Measurements from ENCODE around the gene CDHR2. TPM values are rescaled to one million over a fixed set of nuclear protein-coding genes. Genes with fewer than 3 reads are reported as not detected.

Gene CDHR2
- total and polyA plus RNA-seq, 5 donors from 2014 or later, result 1.3 TPM; not detected in 4

DNA sequence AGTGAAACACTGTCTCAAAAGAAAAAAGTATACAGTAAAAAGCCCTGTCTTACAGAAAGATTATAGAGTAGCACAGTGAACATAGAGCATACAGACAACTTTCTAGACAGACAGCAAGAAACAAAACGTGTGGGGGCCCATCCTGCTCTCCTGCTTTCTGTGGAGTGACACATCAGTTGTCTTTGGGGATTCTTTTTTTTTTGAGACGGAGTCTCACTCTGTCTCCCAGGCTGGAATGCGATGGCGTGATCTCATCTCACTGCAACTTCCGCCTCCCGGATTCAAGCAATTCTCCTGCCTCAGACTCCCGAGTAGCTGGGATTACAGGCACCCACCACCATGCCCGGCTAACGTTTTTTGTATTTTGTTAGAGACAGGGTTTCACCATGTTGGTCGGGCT, 14.9 kb downstream of the CDHR2 start:
- Mint-ChIP-seq H3K4me3 (no peak overlapping the region), H3K27me3 (peaks cover 15% of the 10 kb centered on the region), H3K4me1 (peaks cover 4 to 28% (median 11%) of the 10 kb centered on the region in 4 donors), H3K9me3 (peaks cover 0 to 2% (median 0%) of the 10 kb centered on the region in 7 donors), H3K27ac (no peak overlapping the region), H3K36me3 (no peaks in the 10 kb centered on the region)
- ATAC-seq (ENCODE audit: low read depth in 2 of 2) (no peak), DNase-seq (no peak)
- H3K27me3 ChIP-seq (ENCODE audit: control insufficient read depth, insufficient read depth, low read length), result no peaks in the 10 kb centered on the region
- H3K4me3 ChIP-seq (ENCODE audit: low read depth, low read length), result no peak overlapping the region
- no peak overlapping the region for H3K27ac ChIP-seq (ENCODE audit: insufficient read depth, low read length, poor library complexity, severe bottlenecking)
- H3K36me3 ChIP-seq (ENCODE audit: control insufficient read depth, insufficient read depth, low read length), result no peaks in the 10 kb centered on the region
- peaks cover 5% of the 10 kb centered on the region for H3K4me1 ChIP-seq (ENCODE audit: control insufficient read depth, insufficient read depth, low read length, poor library complexity, severe bottlenecking)
- H3K9me3 ChIP-seq (ENCODE audit: control insufficient read depth in 2 of 2, low read length in 2 of 2), result no peaks in the 10 kb centered on the region

DNA sequence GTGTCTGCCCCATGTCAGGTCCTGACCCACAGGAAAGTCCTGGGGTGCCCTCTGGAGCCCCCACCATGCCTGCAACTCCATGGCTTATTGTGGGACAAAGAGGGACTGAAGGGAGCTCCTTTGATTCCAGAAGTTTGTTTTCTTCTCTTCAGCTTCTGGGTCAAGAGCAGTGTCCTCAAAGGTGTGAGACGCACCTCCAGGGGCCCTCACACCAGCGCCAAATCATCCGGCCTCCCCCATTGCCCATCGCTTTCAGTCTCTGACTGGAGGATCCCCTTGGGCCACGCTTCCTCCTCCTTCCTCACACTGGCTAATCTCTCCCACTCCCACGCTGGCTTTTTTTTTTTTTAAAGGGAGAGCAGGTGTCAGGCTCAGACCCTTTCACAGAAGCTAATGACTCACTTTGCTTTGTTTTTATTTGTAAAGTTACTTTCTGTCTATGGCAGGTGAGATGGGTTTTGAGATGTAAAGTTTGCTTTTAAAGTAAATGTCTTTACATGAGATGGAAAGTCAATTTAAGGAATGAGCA, 16.7 kb downstream of the CDHR2 start:
- H3K27ac Mint-ChIP-seq, result no peak overlapping the region
- Histone ChIP-seq H3K27ac (ENCODE audit: insufficient read depth, low read length, poor library complexity, severe bottlenecking) (no peak overlapping the region), H3K4me3 (ENCODE audit: low read depth, low read length) (no peak overlapping the region), H3K9me3 (ENCODE audit: control insufficient read depth in 2 of 2, low read length in 2 of 2) (no peaks in the 10 kb centered on the region), H3K27me3 (ENCODE audit: control insufficient read depth, insufficient read depth, low read length) (no peaks in the 10 kb centered on the region), H3K4me1 (ENCODE audit: control insufficient read depth, insufficient read depth, low read length, poor library complexity, severe bottlenecking) (no peaks in the 10 kb centered on the region), H3K36me3 (ENCODE audit: control insufficient read depth, insufficient read depth, low read length) (no peaks in the 10 kb centered on the region)
- peaks cover 0 to 2% (median 0%) of the 10 kb centered on the region in 7 donors for H3K9me3 Mint-ChIP-seq
- H3K4me3 Mint-ChIP-seq, result no peak overlapping the region
- peaks cover 14% of the 10 kb centered on the region for H3K27me3 Mint-ChIP-seq
- peaks cover 0 to 11% (median 5%) of the 10 kb centered on the region in 4 donors for H3K4me1 Mint-ChIP-seq
- DNase-seq (no peak), ATAC-seq (ENCODE audit: low read depth in 2 of 2) (no peak)
- H3K36me3 Mint-ChIP-seq, result no peaks in the 10 kb centered on the region

DNA sequence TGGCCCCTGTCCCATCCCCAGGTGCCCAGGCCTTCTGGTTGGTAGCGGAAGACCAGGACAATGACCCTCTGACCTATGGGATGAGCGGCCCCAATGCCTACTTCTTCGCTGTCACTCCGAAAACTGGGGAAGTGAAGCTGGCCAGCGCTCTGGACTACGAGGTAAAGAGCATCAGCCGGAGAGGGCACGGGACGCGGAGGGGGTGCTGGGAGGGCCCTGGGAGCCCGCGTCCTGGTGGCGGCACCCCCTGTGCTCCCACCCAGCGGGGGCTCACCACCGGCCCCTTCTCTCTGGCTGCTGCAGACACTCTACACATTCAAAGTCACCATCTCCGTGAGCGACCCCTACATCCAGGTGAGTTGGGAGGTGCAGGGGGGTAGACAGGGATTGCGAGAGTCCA, 19.5 kb downstream of the CDHR2 start:
- no peak overlapping the region for H3K27ac ChIP-seq (ENCODE audit: insufficient read depth, low read length, poor library complexity, severe bottlenecking)
- no peak for ATAC-seq (ENCODE audit: low read depth in 2 of 2)
- no peak overlapping the region for H3K4me3 Mint-ChIP-seq
- no peak overlapping the region for H3K4me3 ChIP-seq (ENCODE audit: low read depth, low read length)
- H3K27me3 ChIP-seq (ENCODE audit: control insufficient read depth, insufficient read depth, low read length), result no peaks in the 10 kb centered on the region
- no peaks in the 10 kb centered on the region for H3K36me3 Mint-ChIP-seq
- H3K4me1 Mint-ChIP-seq, result peaks cover 0 to 4% (median 3%) of the 10 kb centered on the region in 4 donors
- peaks cover 15% of the 10 kb centered on the region for H3K27me3 Mint-ChIP-seq
- no peaks in the 10 kb centered on the region for H3K36me3 ChIP-seq (ENCODE audit: control insufficient read depth, insufficient read depth, low read length)
- no peaks in the 10 kb centered on the region for H3K9me3 ChIP-seq (ENCODE audit: control insufficient read depth in 2 of 2, low read length in 2 of 2)
- DNase-seq, result no peak
- H3K4me1 ChIP-seq (ENCODE audit: control insufficient read depth, insufficient read depth, low read length, poor library complexity, severe bottlenecking), result no peaks in the 10 kb centered on the region
- peaks cover 0 to 2% (median 0%) of the 10 kb centered on the region in 7 donors for H3K9me3 Mint-ChIP-seq
- no peak overlapping the region for H3K27ac Mint-ChIP-seq

DNA sequence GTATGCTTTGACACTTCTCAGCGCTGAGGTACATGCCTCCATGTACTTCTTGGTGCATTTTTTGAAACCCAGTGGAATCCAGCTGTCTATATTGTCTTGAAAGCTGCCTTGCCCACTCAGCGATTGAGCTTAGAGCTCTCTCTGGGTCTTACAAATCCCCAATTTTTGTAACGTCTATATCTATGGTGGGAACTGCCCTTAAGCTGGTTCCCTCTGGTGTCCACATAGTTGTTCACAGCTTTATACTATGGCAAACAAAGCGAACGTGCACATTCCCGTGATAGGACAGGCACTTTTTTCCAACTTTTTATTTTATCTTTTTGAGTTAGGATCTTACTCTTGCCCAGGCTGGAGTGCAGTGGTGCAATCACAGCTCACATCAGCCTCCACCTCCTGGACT, 20.9 kb downstream of the CDHR2 start:
- no peaks in the 10 kb centered on the region for H3K9me3 ChIP-seq (ENCODE audit: control insufficient read depth in 2 of 2, low read length in 2 of 2)
- no peaks in the 10 kb centered on the region for H3K27me3 ChIP-seq (ENCODE audit: control insufficient read depth, insufficient read depth, low read length)
- H3K4me1 Mint-ChIP-seq, result peaks cover 0 to 11% (median 9%) of the 10 kb centered on the region in 4 donors
- no peak overlapping the region for H3K27ac ChIP-seq (ENCODE audit: insufficient read depth, low read length, poor library complexity, severe bottlenecking)
- no peak overlapping the region for H3K4me3 ChIP-seq (ENCODE audit: low read depth, low read length)
- peaks cover 5% of the 10 kb centered on the region for H3K4me1 ChIP-seq (ENCODE audit: control insufficient read depth, insufficient read depth, low read length, poor library complexity, severe bottlenecking)
- peaks cover 13% of the 10 kb centered on the region for H3K27me3 Mint-ChIP-seq
- peaks cover 0 to 2% (median 0%) of the 10 kb centered on the region in 7 donors for H3K9me3 Mint-ChIP-seq
- no peak for DNase-seq
- H3K36me3 Mint-ChIP-seq, result no peaks in the 10 kb centered on the region
- ATAC-seq (ENCODE audit: low read depth in 2 of 2), result no peak
- no peaks in the 10 kb centered on the region for H3K36me3 ChIP-seq (ENCODE audit: control insufficient read depth, insufficient read depth, low read length)
- H3K4me3 Mint-ChIP-seq, result no peak overlapping the region
- H3K27ac Mint-ChIP-seq, result no peak overlapping the region

DNA sequence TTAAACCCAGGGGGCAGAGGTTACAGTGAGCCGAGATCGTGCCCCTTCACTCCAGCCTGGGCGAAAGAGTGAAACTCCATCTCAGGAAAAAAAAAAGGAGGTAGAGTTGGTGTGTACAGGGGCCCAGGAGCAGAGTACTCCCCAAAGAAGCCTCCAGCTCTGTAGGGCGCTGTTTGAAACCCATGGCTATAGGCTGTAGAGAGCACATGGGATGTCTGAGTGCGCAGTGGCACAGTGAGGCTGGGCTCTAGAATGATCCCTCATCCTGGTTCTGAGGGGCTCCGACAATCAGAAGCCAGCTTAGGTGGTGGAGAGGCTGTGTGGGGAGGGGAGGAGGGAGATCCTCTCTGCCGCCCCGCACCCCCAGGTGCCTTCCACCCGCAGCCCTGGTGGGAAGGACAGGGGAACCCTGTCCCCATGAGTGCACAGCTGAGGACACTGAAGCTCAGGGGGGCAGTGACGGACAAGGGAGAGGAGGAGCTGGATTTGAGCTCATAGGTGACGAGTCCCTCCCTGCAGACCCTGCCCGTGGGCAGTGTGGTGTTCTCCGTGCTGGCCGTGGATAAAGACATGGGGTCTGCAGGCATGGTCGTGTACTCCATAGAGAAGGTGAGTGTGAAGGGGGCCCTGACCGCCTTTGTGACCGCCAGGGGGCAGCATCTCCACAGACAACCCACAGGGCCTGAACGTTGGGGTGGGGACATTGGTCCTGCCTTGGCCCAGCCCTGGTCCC, 24.6 kb downstream of the CDHR2 start:
- DNase-seq (peak; percentile 64 to 69 (median 67)), ATAC-seq (ENCODE audit: low read depth in 2 of 2) (peak; percentile 81 to 83)
- H3K36me3 Mint-ChIP-seq, result no peaks in the 10 kb centered on the region
- no peak overlapping the region for H3K27ac Mint-ChIP-seq
- peaks cover 0 to 13% (median 7%) of the 10 kb centered on the region in 4 donors for H3K4me1 Mint-ChIP-seq
- Histone ChIP-seq H3K9me3 (ENCODE audit: control insufficient read depth in 2 of 2, low read length in 2 of 2) (no peaks in the 10 kb centered on the region), H3K4me3 (ENCODE audit: low read depth, low read length) (no peak overlapping the region), H3K27ac (ENCODE audit: insufficient read depth, low read length, poor library complexity, severe bottlenecking) (no peak overlapping the region), H3K27me3 (ENCODE audit: control insufficient read depth, insufficient read depth, low read length) (no peaks in the 10 kb centered on the region), H3K4me1 (ENCODE audit: control insufficient read depth, insufficient read depth, low read length, poor library complexity, severe bottlenecking) (peaks cover 8% of the 10 kb centered on the region), H3K36me3 (ENCODE audit: control insufficient read depth, insufficient read depth, low read length) (no peaks in the 10 kb centered on the region)
- no peak overlapping the region for H3K4me3 Mint-ChIP-seq
- peaks cover 0 to 2% (median 0%) of the 10 kb centered on the region in 7 donors for H3K9me3 Mint-ChIP-seq
- H3K27me3 Mint-ChIP-seq, result peaks cover 7% of the 10 kb centered on the region

DNA sequence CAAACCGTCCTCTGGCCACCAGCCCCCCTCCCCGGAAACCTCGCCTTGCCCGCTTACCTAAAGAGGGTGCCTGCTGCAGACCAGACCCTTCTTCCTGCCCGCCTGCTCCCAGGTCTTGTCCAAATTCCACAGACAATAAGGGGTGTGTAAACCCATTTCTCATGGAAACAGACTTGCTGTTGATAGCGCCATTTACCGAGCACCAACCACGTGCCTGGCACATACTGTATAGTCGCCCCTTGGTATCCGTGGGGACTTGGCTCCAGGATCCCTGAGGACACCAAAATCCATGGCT, 25.1 kb downstream of the CDHR2 start:
- Histone ChIP-seq H3K4me3 (ENCODE audit: low read depth, low read length) (no peak overlapping the region), H3K27ac (ENCODE audit: insufficient read depth, low read length, poor library complexity, severe bottlenecking) (no peak overlapping the region), H3K4me1 (ENCODE audit: control insufficient read depth, insufficient read depth, low read length, poor library complexity, severe bottlenecking) (peaks cover 8% of the 10 kb centered on the region), H3K9me3 (ENCODE audit: control insufficient read depth in 2 of 2, low read length in 2 of 2) (no peaks in the 10 kb centered on the region), H3K36me3 (ENCODE audit: control insufficient read depth, insufficient read depth, low read length) (no peaks in the 10 kb centered on the region), H3K27me3 (ENCODE audit: control insufficient read depth, insufficient read depth, low read length) (no peaks in the 10 kb centered on the region)
- H3K4me3 Mint-ChIP-seq, result no peak overlapping the region
- peaks cover 0 to 2% (median 0%) of the 10 kb centered on the region in 7 donors for H3K9me3 Mint-ChIP-seq
- no peaks in the 10 kb centered on the region for H3K36me3 Mint-ChIP-seq
- ATAC-seq (ENCODE audit: low read depth in 2 of 2) (no peak), DNase-seq (no peak)
- H3K4me1 Mint-ChIP-seq, result peaks cover 0 to 13% (median 7%) of the 10 kb centered on the region in 4 donors
- peaks cover 7% of the 10 kb centered on the region for H3K27me3 Mint-ChIP-seq
- H3K27ac Mint-ChIP-seq, result no peak overlapping the region

DNA sequence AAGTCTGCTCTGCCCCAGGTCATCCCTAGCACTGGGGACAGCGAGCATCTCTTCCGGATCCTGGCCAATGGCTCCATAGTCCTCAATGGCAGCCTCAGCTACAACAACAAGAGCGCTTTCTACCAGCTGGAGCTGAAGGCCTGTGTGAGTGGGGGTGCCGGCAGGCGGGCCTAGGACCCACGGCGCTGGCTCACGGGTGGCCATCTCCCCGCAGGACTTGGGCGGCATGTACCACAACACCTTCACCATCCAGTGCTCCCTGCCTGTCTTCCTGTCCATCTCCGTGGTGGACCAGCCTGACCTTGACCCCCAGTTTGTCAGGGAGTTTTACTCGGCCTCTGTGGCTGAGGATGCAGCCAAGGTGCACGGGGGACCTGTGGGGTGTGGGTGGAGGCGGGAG, 25.9 kb downstream of the CDHR2 start:
- Histone ChIP-seq H3K9me3 (ENCODE audit: control insufficient read depth in 2 of 2, low read length in 2 of 2) (no peaks in the 10 kb centered on the region), H3K4me3 (ENCODE audit: low read depth, low read length) (no peak overlapping the region), H3K36me3 (ENCODE audit: control insufficient read depth, insufficient read depth, low read length) (no peaks in the 10 kb centered on the region), H3K4me1 (ENCODE audit: control insufficient read depth, insufficient read depth, low read length, poor library complexity, severe bottlenecking) (peaks cover 8% of the 10 kb centered on the region), H3K27ac (ENCODE audit: insufficient read depth, low read length, poor library complexity, severe bottlenecking) (no peak overlapping the region), H3K27me3 (ENCODE audit: control insufficient read depth, insufficient read depth, low read length) (no peaks in the 10 kb centered on the region)
- peaks cover 7% of the 10 kb centered on the region for H3K27me3 Mint-ChIP-seq
- H3K4me3 Mint-ChIP-seq, result no peak overlapping the region
- H3K9me3 Mint-ChIP-seq, result peaks cover 0 to 2% (median 0%) of the 10 kb centered on the region in 7 donors
- ATAC-seq (ENCODE audit: low read depth in 2 of 2) (no peak), DNase-seq (no peak)
- H3K4me1 Mint-ChIP-seq, result peaks cover 0 to 13% (median 7%) of the 10 kb centered on the region in 4 donors
- no peak overlapping the region for H3K27ac Mint-ChIP-seq
- H3K36me3 Mint-ChIP-seq, result no peaks in the 10 kb centered on the region
